SU-DHL-6 (cell line): ENCODE results near the gene AURKAIP1.

Source experiments
- H2AFZ ChIP-seq: fragments of 200-600 bp; sonication (generic); 2 replicates; pipeline ENCODE4 v1.6.1; 2014; ENCODE audit warnings: low read depth, mild to moderate bottlenecking, moderate library complexity, mixed read lengths, antibody characterized with exemption, low read length; ENCODE audit not compliant: severe bottlenecking
- H3F3A ChIP-seq: fragments of 200-600 bp; shearing (Covaris generic); 2 replicates; pipeline ENCODE4 v1.6.0; 2016; ENCODE audit warnings: antibody characterized with exemption, mild to moderate bottlenecking; ENCODE audit not compliant: insufficient read depth
- H3K27ac ChIP-seq: fragments of 200-600 bp; sonication (generic); 2 replicates; pipeline ENCODE4 v1.5.1; 2016; ENCODE audit warnings: low read depth, mild to moderate bottlenecking, low read length, moderate library complexity, mixed read lengths
- H3K27me3 ChIP-seq: fragments of 200-600 bp; sonication (generic), shearing (Covaris generic); 2 replicates; pipeline ENCODE4 v1.6.0; 2014; ENCODE audit warnings: mild to moderate bottlenecking, low read length
- H3K36me3 ChIP-seq: fragments of 200-600 bp; sonication (generic); 2 replicates; pipeline ENCODE4 v1.6.1; 2014; ENCODE audit warnings: mild to moderate bottlenecking, low read length, mixed read lengths
- H3K4me2 ChIP-seq: fragments of 300-600, 200-600 bp; shearing (Covaris generic), sonication (generic); 2 replicates; pipeline ENCODE4 v1.6.0; 2014; ENCODE audit warnings: low read length, low read depth, mild to moderate bottlenecking; ENCODE audit not compliant: poor library complexity, severe bottlenecking
- H3K4me3 ChIP-seq: fragments of 200-600 bp; sonication (generic); 2 replicates; pipeline ENCODE4 v1.5.1; 2014; ENCODE audit warnings: antibody characterized with exemption, low read length, mild to moderate bottlenecking, mixed read lengths; ENCODE audit not compliant: insufficient read depth, poor library complexity, severe bottlenecking
- H3K79me2 ChIP-seq: fragments of 200-600 bp; sonication (generic); 2 replicates; pipeline ENCODE4 v1.6.1; 2014; ENCODE audit warnings: mild to moderate bottlenecking, low read length, moderate library complexity; ENCODE audit not compliant: insufficient read depth
- H3K9ac ChIP-seq: fragments of 200-600 bp; sonication (generic); 2 replicates; pipeline ENCODE4 v1.7.0; 2014; ENCODE audit warnings: mild to moderate bottlenecking, low read length
- H3K9me2 ChIP-seq: fragments of 200-600 bp; sonication (generic); replicated peaks from 2 replicates; pipeline ENCODE4 v1.6.1; 2014; ENCODE audit warnings: low read length; ENCODE audit not compliant: insufficient read depth
- H3K9me3 ChIP-seq: fragments of 200-600 bp; sonication (generic); 2 replicates; pipeline ENCODE4 v1.6.1; 2014; ENCODE audit warnings: low read length, mixed read lengths; ENCODE audit not compliant: insufficient read depth
- H4K20me1 ChIP-seq: fragments of 200-600 bp; sonication (generic); 2 replicates; pipeline ENCODE4 v1.6.1; 2014; ENCODE audit warnings: low read depth, mild to moderate bottlenecking, antibody characterized with exemption, low read length, moderate library complexity, mixed read lengths
- EZH2phosphoT487 ChIP-seq: fragments of 200-600 bp; sonication (generic), shearing (Covaris generic); conservative IDR thresholded peaks from 2 replicates; pipeline ENCODE4 v1.6.1; 2018; ENCODE audit warnings: mild to moderate bottlenecking, antibody characterized with exemption, low read length, moderate library complexity, mixed read lengths
- TF ChIP-seq, protein P1 (sequence below): fragments of 200-600 bp; sonication (generic); IDR thresholded peaks from one replicate; pipeline ENCODE4 v1.5.1; 2017; ENCODE audit warnings: antibody characterized with exemption, mild to moderate bottlenecking, low read length, moderate library complexity; ENCODE audit not compliant: insufficient read depth, poor library complexity, severe bottlenecking

Gene AURKAIP1

GRCh38 chr1:1361982-1362423 is 13.0 kb downstream of the AURKAIP1 start:
- Histone ChIP-seq H3K9ac (no peak overlapping the region), H3F3A (no peaks in the 10 kb centered on the region), H3K4me2 (no peak overlapping the region), H3K27me3 (no peaks in the 10 kb centered on the region), H3K4me3 (no peak overlapping the region), H2AFZ (no peak overlapping the region), H3K9me3 (peaks cover 12% of the 10 kb centered on the region; the same call in 1 of the 2 replicates), H3K36me3 (no peaks in the 10 kb centered on the region), H3K27ac (no peak overlapping the region), H4K20me1 (no peaks in the 10 kb centered on the region), H3K79me2 (no peaks in the 10 kb centered on the region), H3K9me2 (no peaks in the 10 kb centered on the region)
- TF ChIP-seq, protein P1, sequence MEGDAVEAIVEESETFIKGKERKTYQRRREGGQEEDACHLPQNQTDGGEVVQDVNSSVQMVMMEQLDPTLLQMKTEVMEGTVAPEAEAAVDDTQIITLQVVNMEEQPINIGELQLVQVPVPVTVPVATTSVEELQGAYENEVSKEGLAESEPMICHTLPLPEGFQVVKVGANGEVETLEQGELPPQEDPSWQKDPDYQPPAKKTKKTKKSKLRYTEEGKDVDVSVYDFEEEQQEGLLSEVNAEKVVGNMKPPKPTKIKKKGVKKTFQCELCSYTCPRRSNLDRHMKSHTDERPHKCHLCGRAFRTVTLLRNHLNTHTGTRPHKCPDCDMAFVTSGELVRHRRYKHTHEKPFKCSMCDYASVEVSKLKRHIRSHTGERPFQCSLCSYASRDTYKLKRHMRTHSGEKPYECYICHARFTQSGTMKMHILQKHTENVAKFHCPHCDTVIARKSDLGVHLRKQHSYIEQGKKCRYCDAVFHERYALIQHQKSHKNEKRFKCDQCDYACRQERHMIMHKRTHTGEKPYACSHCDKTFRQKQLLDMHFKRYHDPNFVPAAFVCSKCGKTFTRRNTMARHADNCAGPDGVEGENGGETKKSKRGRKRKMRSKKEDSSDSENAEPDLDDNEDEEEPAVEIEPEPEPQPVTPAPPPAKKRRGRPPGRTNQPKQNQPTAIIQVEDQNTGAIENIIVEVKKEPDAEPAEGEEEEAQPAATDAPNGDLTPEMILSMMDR = no peak
- TF ChIP-seq EZH2phosphoT487 = no peak

- Histone ChIP-seq H3F3A (no peaks in the 10 kb centered on the region), H3K9me2 (no peaks in the 10 kb centered on the region), H3K36me3 (no peaks in the 10 kb centered on the region), H3K27me3 (no peaks in the 10 kb centered on the region), H3K9ac (no peak overlapping the region), H3K27ac (no peak overlapping the region), H3K9me3 (peaks cover 6% of the 10 kb centered on the region; the same call in 1 of the 2 replicates), H4K20me1 (no peaks in the 10 kb centered on the region), H3K4me2 (no peak overlapping the region), H2AFZ (no peak overlapping the region), H3K4me3 (no peak overlapping the region), H3K79me2 (no peaks in the 10 kb centered on the region)
- TF ChIP-seq, protein P1 = no peak
- TF ChIP-seq EZH2phosphoT487 = no peak
Observed at GRCh38 chr1:1361233-1361981, 13.6 kb downstream of the AURKAIP1 start.

DNA sequence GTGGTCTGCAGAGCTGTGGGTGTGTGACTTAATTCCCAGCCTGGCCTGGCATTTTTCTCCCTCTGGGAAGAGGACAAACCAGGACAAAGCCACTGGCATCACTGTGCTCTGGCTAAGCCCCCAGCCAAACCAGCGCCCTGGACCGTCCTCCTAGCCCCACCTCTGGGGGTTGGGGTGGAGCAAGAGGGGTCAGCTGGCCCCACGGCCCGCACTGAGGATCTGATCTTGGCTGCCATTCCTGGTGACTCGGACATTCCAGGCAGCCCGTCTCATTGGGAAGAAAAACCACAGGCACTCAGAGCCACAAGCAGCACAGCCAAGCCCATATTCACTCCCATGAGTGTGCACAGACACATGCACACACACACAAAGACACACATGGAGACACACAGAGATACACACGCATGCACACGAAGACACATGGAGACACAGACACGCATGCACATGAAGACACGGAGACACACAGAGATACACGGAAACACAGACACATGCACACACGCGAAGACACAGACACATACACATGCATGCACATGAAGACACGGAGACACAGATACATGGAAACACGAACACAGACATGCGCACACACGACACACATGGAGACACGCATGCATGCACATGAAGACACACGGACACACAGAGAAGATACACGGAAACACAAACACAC is 14.4 kb downstream of the AURKAIP1 start:
- Histone ChIP-seq H3K9me3 (no peaks in the 10 kb centered on the region), H3K36me3 (no peaks in the 10 kb centered on the region), H3K27me3 (no peaks in the 10 kb centered on the region), H3K9ac (no peak overlapping the region), H4K20me1 (no peaks in the 10 kb centered on the region), H3K79me2 (no peaks in the 10 kb centered on the region), H2AFZ (no peak overlapping the region), H3K4me2 (no peak overlapping the region), H3F3A (no peaks in the 10 kb centered on the region), H3K27ac (no peak overlapping the region), H3K9me2 (no peaks in the 10 kb centered on the region), H3K4me3 (no peak overlapping the region)
- no peak for TF ChIP-seq EZH2phosphoT487
- TF ChIP-seq, protein P1 = no peak
